ENCODE measurements around the gene TMEM205. TPM values are rescaled to one million over a fixed set of nuclear protein-coding genes. Genes with fewer than 3 reads are reported as not detected.

The TMEM205 gene
- total RNA-seq, 2 donors from 2014 or later: 301 to 343 TPM

DNA sequence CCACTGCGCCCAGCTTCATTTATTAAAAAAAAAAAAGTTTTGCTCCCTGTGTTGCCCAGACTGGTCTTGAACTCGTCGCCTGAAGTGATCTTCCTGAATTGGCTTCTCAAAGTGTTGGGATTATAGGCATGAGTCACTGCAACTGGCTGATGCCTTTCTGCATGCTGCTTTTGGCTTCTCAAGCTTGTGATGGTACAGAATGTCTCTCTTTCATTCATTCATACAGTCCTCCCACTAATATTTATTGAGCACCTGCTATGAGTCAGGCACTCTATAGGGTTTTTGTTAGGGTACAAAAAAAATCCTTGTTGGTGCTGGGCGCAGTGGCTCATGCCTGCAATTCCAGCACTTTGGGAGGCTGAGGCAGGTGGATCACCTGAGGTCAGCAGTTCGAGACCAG is 41.1 kb downstream of the TMEM205 start:
- no peaks in the 10 kb centered on the region for H3K36me3 ChIP-seq
- no peaks in the 10 kb centered on the region for H3K4me1 ChIP-seq
- DNase-seq (ENCODE audit: low spot score): no peak
- no peak overlapping the region for H3K27ac ChIP-seq
- no peak overlapping the region for H3K4me3 ChIP-seq
- H3K9me3 ChIP-seq: no peaks in the 10 kb centered on the region
- H3K27me3 ChIP-seq: no peaks in the 10 kb centered on the region
- TF ChIP-seq, protein P1, sequence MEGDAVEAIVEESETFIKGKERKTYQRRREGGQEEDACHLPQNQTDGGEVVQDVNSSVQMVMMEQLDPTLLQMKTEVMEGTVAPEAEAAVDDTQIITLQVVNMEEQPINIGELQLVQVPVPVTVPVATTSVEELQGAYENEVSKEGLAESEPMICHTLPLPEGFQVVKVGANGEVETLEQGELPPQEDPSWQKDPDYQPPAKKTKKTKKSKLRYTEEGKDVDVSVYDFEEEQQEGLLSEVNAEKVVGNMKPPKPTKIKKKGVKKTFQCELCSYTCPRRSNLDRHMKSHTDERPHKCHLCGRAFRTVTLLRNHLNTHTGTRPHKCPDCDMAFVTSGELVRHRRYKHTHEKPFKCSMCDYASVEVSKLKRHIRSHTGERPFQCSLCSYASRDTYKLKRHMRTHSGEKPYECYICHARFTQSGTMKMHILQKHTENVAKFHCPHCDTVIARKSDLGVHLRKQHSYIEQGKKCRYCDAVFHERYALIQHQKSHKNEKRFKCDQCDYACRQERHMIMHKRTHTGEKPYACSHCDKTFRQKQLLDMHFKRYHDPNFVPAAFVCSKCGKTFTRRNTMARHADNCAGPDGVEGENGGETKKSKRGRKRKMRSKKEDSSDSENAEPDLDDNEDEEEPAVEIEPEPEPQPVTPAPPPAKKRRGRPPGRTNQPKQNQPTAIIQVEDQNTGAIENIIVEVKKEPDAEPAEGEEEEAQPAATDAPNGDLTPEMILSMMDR (IDR thresholded peaks at IDR 0.05): no peak

DNA sequence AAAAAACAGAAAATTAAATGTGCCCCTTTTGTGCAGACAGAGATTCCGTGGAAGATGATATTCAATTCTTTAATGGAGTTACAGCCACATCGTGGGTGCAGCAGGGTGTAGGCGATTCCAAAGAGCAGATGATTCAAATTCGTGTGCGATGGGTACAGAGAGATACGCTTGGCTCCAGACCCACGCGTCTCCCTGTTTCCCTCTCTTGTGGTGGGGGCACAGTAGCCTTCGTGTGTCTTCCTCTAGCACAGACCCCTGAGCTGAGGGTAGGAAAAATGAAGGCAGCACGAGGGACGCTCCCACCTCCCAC is 45.3 kb downstream of the TMEM205 start:
- H3K4me1 ChIP-seq: peaks cover 0 to 7% of the 10 kb centered on the region in 2 donors
- DNase-seq (ENCODE audit: low spot score): no peak

DNA sequence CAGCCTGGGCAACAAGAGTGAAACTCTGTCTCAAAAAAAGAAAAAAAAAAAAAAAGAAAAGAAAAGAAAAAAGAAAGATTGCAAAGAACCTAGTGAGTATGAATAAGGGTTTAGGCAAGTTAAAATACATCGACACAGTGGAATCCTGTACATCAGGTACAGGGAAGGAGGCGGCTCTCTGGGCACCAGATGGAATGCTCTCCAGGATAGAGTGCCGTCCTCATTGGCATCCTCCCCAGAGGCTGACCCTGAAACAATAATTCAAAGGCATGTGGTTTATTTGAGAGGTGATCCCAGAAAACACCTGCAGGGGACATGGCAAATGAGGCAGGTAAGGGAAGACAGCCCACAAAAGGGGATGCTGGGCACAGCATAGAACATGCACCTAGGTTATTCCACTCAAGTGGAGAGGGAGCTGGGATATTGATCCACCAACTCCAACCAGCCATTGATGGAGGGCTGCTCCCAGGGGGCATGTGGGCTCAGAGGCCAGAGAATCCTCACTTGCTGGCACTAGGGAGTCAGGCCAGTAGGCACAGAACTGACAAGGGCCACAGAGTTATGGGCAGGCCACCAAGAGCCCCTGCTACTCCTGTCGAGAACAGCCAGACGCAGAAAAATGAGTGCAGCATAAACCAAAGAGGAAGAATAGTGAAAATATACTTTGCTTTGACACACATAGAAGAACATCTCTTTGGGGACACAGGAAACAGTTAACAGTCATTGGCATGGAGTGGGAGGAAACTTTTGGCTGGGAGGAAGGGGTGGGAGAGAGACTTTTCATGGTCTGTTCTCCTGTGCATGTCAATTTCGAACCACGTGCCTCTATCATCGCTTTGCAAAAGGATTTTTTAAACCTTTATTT is 45.9 kb downstream of the TMEM205 start:
- H3K9me3 ChIP-seq: no peaks in the 10 kb centered on the region
- H3K36me3 ChIP-seq: no peaks in the 10 kb centered on the region
- no peak overlapping the region for H3K27ac ChIP-seq
- H3K27me3 ChIP-seq: no peaks in the 10 kb centered on the region
- H3K4me3 ChIP-seq: no peak overlapping the region
- TF ChIP-seq, protein P1 (IDR thresholded peaks at IDR 0.05): no peak
- peaks cover 0 to 7% of the 10 kb centered on the region in 2 donors for H3K4me1 ChIP-seq
- no peak for DNase-seq (ENCODE audit: low spot score)

More for the DNA sequence above, 45.3 kb downstream of the TMEM205 start:
- no peaks in the 10 kb centered on the region for H3K9me3 ChIP-seq
- no peaks in the 10 kb centered on the region for H3K27me3 ChIP-seq
- H3K4me3 ChIP-seq: no peak overlapping the region
- H3K27ac ChIP-seq: no peak overlapping the region
- TF ChIP-seq, protein P1 (IDR thresholded peaks at IDR 0.05): no peak
- H3K36me3 ChIP-seq: no peaks in the 10 kb centered on the region

DNA sequence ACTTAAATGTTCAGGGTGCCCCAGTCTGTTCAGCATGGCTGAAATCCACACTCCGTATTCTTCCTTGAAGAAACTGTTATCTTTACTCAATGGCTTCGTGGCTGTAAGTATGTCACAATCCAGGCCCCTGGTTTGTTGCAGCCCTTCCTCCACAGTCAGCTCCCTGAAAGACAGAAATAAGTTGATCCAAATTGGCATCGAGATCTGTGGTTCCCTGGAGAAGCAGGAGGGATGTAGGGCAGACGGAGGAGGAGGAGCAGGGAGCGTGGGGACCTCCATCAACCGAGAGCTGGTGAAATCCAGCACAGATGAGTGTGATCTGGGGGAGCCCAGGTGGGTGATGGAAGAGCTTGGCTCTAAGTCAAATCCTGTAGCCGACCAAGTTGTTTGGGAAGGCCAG is 49.8 kb downstream of the TMEM205 start:
- Histone ChIP-seq H3K27me3 (no peaks in the 10 kb centered on the region), H3K36me3 (no peaks in the 10 kb centered on the region), H3K4me1 (peaks cover 0 to 20% of the 10 kb centered on the region in 2 donors), H3K4me3 (no peak overlapping the region), H3K27ac (peak overlapping the region; percentile 15 to 45), H3K9me3 (no peaks in the 10 kb centered on the region)
- peak; percentile 74 for DNase-seq (ENCODE audit: low spot score)
- TF ChIP-seq, protein P1 (IDR thresholded peaks at IDR 0.05): no peak

DNA sequence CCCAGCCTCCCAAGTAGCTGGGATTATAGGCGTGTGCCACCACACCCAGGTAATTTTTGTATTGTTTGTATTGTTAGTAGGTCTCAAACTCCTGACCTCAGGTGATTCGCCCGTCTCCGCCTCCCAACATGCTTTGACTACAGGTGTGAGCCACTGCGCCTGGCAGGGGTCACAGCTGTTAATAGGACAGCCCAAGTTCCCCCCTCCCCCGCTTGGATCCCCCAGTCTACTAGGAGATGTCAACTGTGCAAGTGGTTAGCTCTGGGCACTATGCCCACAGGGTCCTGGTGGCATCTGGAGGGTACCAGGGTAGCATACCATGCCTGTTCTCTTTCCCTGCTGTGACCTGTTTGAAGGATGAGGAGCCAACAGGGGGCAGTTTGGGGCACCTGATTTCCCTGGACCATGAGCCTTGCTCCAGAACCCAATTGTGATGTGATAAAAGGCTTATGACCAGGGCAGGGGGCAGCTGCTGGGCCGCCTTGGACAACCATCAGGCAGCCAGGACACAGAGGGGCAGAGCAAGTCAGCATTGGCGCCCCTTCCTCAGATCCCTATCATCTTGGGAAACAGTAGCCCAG is 50.3 kb downstream of the TMEM205 start, which contains the start of gene TSPAN16:
TSPAN16 (plus strand) TSS at position 496 of the 581 bp plus-strand sequence. CDS start 138 bp downstream, outside the sequence.
- Histone ChIP-seq H3K4me3 (no peak within 1 kb of the TSS), H3K27ac (peak within 1 kb of the TSS; percentile 15 to 45), H3K36me3 (no peaks in the 10 kb centered on the region), H3K4me1 (peaks cover 0 to 20% of the 10 kb centered on the region in 2 donors), H3K9me3 (no peaks in the 10 kb centered on the region), H3K27me3 (no peaks in the 10 kb centered on the region)
- DNase-seq (ENCODE audit: low spot score): no peak
- TF ChIP-seq, protein P1 (IDR thresholded peaks at IDR 0.05): no peak
